ENCODE results near the gene HSPA1A.
"Not testable (repeated sequence)": the region's sequence is repeated elsewhere in the genome, so short reads cannot be mapped to it uniquely, and the experiment has no call there.

The HSPA1A gene

GRCh38 chr6:31847276-31847978 lies 32.1 kb downstream of the HSPA1A start:
- TF ChIP-seq GATA1 (IDR thresholded peaks at IDR 0.05; ENCODE audit: low read depth, low read length): no peak
- TF ChIP-seq POLR2A (IDR thresholded peaks at IDR 0.05; ENCODE audit: low read length): no peak
- DNase-seq: no peak

- TF ChIP-seq POLR2A (IDR thresholded peaks at IDR 0.05; ENCODE audit: low read length) (no peak), GATA1 (IDR thresholded peaks at IDR 0.05; ENCODE audit: low read depth, low read length) (no peak)
- DNase-seq: no peak
Measured at GRCh38 chr6:31850765-31851484, 35.6 kb downstream of the HSPA1A start.

- no peak for DNase-seq
- TF ChIP-seq POLR2A (IDR thresholded peaks at IDR 0.05; ENCODE audit: low read length) (no peak), GATA1 (IDR thresholded peaks at IDR 0.05; ENCODE audit: low read depth, low read length) (no peak)
Measured at GRCh38 chr6:31851485-31851832, 36.1 kb downstream of the HSPA1A start.

- not testable (repeated sequence) for DNase-seq
Measured at GRCh38 chr6:31851980-31852718, 36.8 kb downstream of the HSPA1A start.

- not testable (repeated sequence) for DNase-seq
Measured at GRCh38 chr6:31857774-31858173, 42.4 kb downstream of the HSPA1A start.

GRCh38 chr6:31858707-31859106 lies 43.4 kb downstream of the HSPA1A start:
- no peak for DNase-seq
- no peak for TF ChIP-seq GATA1 (IDR thresholded peaks at IDR 0.05; ENCODE audit: low read depth, low read length)
- no peak for TF ChIP-seq POLR2A (IDR thresholded peaks at IDR 0.05; ENCODE audit: low read length)

- no peak for DNase-seq
- TF ChIP-seq POLR2A (IDR thresholded peaks at IDR 0.05; ENCODE audit: low read length) (no peak), GATA1 (IDR thresholded peaks at IDR 0.05; ENCODE audit: low read depth, low read length) (no peak)
Measured at GRCh38 chr6:31859923-31860322, 44.6 kb downstream of the HSPA1A start.

GRCh38 chr6:31860349-31860748 lies 45.0 kb downstream of the HSPA1A start:
- TF ChIP-seq GATA1 (IDR thresholded peaks at IDR 0.05; ENCODE audit: low read depth, low read length): no peak
- TF ChIP-seq POLR2A (IDR thresholded peaks at IDR 0.05; ENCODE audit: low read length): no peak
- DNase-seq: no peak

GRCh38 chr6:31861150-31861549 lies 45.8 kb downstream of the HSPA1A start:
- TF ChIP-seq POLR2A (IDR thresholded peaks at IDR 0.05; ENCODE audit: low read length) (no peak), GATA1 (IDR thresholded peaks at IDR 0.05; ENCODE audit: low read depth, low read length) (no peak)

GRCh38 chr6:31861919-31862343 lies 46.6 kb downstream of the HSPA1A start:
- no peak for TF ChIP-seq POLR2A (IDR thresholded peaks at IDR 0.05; ENCODE audit: low read length)
- TF ChIP-seq GATA1 (IDR thresholded peaks at IDR 0.05; ENCODE audit: low read depth, low read length): no peak
- DNase-seq: peak in 1 of 2 experiments; percentile 39

More at GRCh38 chr6:31861150-31861549, 45.8 kb downstream of the HSPA1A start:
- no peak for DNase-seq

GRCh38 chr6:31862344-31863235 lies 47.2 kb downstream of the HSPA1A start, which contains the start of gene NEU1:
Gene NEU1 (minus strand): TSS chr6:31862821. CDS start chr6:31862776, 45 bp downstream.
- TF ChIP-seq POLR2A (IDR thresholded peaks at IDR 0.05; ENCODE audit: low read length): peak; percentile 97
- no peak for TF ChIP-seq GATA1 (IDR thresholded peaks at IDR 0.05; ENCODE audit: low read depth, low read length)
- DNase-seq: peak; percentile 100

- not testable (repeated sequence) for DNase-seq
Measured at GRCh38 chr6:31864123-31864562, 48.8 kb downstream of the HSPA1A start.

GRCh38 chr6:31864818-31865204 lies 49.5 kb downstream of the HSPA1A start:
- no peak for TF ChIP-seq POLR2A (IDR thresholded peaks at IDR 0.05; ENCODE audit: low read length)
- no peak for TF ChIP-seq GATA1 (IDR thresholded peaks at IDR 0.05; ENCODE audit: low read depth, low read length)

More at GRCh38 chr6:31864818-31865204, 49.5 kb downstream of the HSPA1A start:
- DNase-seq: no peak
